Brain microvascular endothelial cell (primary cell): ENCODE results near the gene RENBP.
A peak's percentile ranks its signal among the peaks of the same experiment; 100 is the strongest.

ENCODE experiments used
- DNase-seq: peaks from one replicate; pipeline ENCODE4 v3.0.0-alpha.2; 2020
- H3K27ac ChIP-seq: fragments of 250-450 bp; sonication (Bioruptor Pico); 2 replicates; pipeline ENCODE4 v1.5.1; 2020; ENCODE audit warnings: mild to moderate bottlenecking, moderate library complexity
- H3K27me3 ChIP-seq: fragments of 250-450 bp; sonication (Bioruptor Pico); replicated peaks from 2 replicates; pipeline ENCODE4 v1.5.1; 2020; ENCODE audit warnings: mild to moderate bottlenecking
- H3K36me3 ChIP-seq: fragments of 250-450 bp; sonication (Bioruptor Pico); replicated peaks from 2 replicates; pipeline ENCODE4 v1.5.1; 2020; ENCODE audit warnings: mild to moderate bottlenecking
- H3K4me3 ChIP-seq: 2 replicates; pipeline ENCODE4 v1.5.1; 2011; ENCODE audit warnings: low read depth, mild to moderate bottlenecking, control low read depth, low read length, moderate library complexity
- in situ Hi-C: cut with HindIII; loops from 2 replicates; pipeline ENCODE4 v1.10.0; 2017; ENCODE audit warnings: low sequenced_read_pairs, low pct_ligation_motif_present
- TF ChIP-seq, protein P1 (sequence below): IDR thresholded peaks from 2 replicates; pipeline ENCODE4 v1.5.1; 2011; ENCODE audit warnings: low read depth, mild to moderate bottlenecking, moderate library complexity, low read length, control low read depth, inconsistent platforms; ENCODE audit errors: missing control alignments

Gene RENBP

DNA sequence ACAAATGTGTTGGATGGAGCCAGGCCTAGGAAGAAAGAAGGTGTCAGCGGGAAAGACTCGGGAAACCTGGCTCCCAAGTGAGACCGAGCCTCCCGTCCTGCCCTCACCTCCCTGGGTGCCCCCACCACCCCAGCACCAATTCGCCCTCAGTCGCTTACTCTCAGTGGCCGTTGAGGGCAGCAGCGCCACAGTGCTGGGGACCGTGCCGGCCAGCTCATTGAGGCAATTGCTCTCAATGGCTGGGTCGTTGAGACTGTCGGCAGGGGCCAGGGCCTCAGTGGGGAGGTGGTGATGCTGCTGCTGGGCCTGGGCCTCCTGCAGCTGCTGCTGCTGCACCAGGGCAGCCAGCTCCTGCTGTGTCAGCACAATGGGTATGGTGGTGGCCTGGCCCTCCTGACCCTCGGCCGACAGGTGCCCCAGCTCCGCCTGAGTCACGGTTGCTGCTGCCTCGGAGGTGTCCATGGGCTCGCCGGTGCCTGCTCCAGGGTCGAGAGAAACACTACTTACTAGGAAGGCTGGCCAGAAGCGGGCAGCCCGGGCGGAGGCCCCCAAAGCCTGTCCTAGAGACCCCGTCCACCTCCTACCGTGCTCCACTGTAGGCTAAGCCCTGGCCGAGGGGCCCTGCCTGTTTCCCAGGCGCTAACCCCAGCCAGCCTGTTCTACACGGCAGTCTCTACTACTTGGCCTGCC lies 7.4 kb upstream of the RENBP start:
- H3K36me3 ChIP-seq: peaks cover 65% of the 10 kb centered on the region
- no peak for DNase-seq
- H3K27ac ChIP-seq: no peak overlapping the region
- TF ChIP-seq, protein P1, sequence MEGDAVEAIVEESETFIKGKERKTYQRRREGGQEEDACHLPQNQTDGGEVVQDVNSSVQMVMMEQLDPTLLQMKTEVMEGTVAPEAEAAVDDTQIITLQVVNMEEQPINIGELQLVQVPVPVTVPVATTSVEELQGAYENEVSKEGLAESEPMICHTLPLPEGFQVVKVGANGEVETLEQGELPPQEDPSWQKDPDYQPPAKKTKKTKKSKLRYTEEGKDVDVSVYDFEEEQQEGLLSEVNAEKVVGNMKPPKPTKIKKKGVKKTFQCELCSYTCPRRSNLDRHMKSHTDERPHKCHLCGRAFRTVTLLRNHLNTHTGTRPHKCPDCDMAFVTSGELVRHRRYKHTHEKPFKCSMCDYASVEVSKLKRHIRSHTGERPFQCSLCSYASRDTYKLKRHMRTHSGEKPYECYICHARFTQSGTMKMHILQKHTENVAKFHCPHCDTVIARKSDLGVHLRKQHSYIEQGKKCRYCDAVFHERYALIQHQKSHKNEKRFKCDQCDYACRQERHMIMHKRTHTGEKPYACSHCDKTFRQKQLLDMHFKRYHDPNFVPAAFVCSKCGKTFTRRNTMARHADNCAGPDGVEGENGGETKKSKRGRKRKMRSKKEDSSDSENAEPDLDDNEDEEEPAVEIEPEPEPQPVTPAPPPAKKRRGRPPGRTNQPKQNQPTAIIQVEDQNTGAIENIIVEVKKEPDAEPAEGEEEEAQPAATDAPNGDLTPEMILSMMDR: no peak
- no peaks in the 10 kb centered on the region for H3K27me3 ChIP-seq
- in situ Hi-C loops: no loop called here
- no peak overlapping the region for H3K4me3 ChIP-seq

DNA sequence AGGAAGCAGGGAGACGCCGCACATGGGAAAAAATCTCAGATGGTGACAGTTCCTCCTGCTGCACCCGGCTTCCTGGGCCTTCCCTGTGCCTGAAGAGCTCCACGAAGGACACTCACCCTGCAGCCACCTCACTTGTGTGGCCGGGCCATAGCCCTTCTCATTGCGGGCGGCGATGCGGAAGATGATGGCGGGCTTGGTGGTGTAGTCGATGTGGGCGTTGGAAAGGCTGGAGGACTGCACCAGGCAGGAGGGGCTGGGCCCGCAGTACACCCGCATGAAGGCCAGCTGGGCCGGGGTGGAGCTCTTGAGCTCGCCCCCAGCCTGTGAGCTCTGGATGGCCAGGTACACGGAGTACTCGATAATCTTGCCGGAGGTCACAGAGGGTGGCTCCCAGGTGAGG lies 5.7 kb upstream of the RENBP start:
- Histone ChIP-seq H3K36me3 (peaks cover 50% of the 10 kb centered on the region), H3K27me3 (no peaks in the 10 kb centered on the region), H3K27ac (no peak overlapping the region), H3K4me3 (no peak overlapping the region)
- in situ Hi-C loops: no loop called here
- DNase-seq: no peak
- TF ChIP-seq, protein P1: no peak

DNA sequence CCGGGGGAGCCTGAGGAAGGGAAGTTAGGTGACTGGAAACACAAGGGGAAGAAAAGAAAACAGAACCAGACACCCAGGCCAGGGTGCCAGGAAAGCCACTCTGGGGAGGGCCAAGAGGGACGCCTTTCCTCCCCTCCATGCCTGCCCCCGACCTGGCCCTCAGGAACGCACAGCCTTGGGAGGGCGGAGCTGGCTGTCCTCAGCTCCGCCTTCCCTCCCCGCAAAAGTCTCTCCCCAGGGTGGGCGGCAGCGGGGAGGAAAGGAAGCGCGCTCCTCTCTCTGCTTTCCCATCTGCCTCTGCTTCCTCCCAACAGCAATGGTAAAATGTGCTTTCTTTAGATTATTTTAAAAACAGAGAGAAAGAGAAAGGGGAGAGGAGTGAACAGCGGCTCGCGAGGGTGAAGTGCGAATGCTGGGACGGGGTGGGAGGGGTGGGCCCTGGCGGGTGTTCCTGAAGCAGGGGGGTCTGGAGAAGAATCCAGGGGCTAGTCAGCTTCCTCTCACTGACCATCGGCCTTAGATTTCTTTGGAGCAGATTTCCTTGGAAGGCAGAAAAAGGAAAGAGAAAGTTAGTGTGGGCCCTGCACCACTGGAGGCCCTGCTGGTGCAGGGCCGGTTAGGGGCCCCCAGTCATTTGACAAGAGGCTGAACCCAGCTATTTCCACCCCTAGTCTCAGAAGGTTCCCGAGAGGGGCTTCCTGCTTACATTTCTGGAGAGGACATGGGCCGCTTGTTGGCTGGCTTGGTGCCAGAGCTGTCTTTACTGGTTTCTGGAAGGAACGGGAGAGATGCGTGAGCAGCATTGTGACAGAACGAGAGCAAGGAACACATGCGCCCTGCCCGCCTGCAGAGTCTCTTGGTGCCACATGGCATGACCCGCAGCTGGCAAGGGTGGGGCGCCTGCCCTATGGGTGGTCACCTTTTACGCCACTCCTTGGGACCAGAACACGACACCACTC lies 4.7 kb upstream of the RENBP start:
- in situ Hi-C loops: no loop called here

DNA sequence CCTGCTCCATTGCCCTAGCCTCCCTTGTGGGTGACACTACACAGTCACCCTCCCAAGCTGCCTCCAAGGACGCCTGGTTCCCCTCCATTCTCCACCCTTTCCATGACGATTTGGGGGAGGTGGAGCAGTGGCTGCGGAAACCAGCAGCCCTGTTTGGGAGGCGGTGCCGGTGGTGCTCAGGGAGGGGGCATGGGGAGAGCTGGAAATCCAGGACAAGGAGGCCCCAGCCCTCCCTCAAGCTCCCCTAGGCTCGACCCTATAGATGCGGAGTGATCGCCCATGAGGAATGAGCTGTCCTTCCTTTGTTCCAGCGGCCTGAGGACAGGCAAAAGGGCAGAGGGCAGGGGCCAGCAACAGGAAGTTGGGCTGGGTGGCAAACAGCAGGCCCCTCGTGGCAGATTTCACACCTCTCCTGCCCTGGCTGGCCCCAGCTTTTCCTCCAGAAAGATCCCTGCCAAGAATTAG lies 3.6 kb upstream of the RENBP start:
- DNase-seq: no peak
- TF ChIP-seq, protein P1: no peak
- in situ Hi-C loops: no loop called here
- Histone ChIP-seq H3K27me3 (no peaks in the 10 kb centered on the region), H3K27ac (no peak overlapping the region), H3K36me3 (peaks cover 34% of the 10 kb centered on the region), H3K4me3 (no peak overlapping the region)

More for the DNA sequence above, 4.7 kb upstream of the RENBP start:
- TF ChIP-seq, protein P1: no peak
- Histone ChIP-seq H3K36me3 (peaks cover 44% of the 10 kb centered on the region), H3K4me3 (no peak overlapping the region), H3K27ac (no peak overlapping the region), H3K27me3 (no peaks in the 10 kb centered on the region)
- no peak for DNase-seq

DNA sequence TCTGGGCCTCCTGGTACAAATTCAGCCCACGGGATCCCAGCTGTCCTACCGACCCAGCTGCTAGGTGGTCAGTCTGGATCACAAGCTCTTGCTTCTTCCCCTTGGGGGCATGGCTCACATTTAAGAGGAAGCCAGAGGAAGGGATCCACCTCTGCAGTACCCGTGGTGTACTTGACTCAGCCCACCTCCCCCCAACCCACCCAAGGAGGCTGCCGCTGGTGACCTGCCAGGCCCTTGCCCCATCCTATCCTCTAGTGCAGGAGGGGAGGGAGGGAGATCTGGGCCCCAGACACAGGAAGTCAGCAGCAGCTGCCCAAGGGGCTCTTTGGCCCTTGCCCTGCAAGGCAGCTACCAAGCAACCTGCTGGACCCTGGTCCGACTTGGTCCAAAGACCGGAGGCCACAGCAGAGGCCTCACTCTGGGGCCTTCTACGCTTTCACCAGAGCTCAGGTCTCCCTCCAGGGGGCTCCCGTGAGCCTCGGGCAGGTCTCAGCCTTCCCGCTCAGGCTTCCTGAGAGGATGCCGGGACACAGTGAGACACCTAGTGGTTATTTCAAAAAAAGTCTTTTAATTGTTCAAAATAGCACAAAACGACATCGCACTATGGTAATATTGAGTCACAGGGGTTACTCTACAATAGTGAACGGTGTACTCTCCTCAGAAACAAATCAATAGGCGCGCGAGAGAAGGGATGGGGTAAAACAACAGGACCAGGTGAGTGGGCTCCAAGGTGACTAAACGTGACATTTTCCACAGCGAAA lies 2.7 kb upstream of the RENBP start:
- in situ Hi-C loops: no loop called here
- DNase-seq: peak; percentile 56
- H3K36me3 ChIP-seq: peaks cover 26% of the 10 kb centered on the region
- no peak overlapping the region for H3K4me3 ChIP-seq
- no peaks in the 10 kb centered on the region for H3K27me3 ChIP-seq
- H3K27ac ChIP-seq: no peak overlapping the region
- TF ChIP-seq, protein P1: peak; percentile 94
